Epithelial cell of proximal tubule (primary cell): Measurements from ENCODE around the gene UBE2F. TPM values are rescaled to one million over a fixed set of nuclear protein-coding genes. Genes with fewer than 3 reads are reported as not detected.

ENCODE experiments used
- DNase-seq: peaks from one replicate; pipeline ENCODE4 v3.0.0-alpha.2; 2011; ENCODE audit warnings: low read depth
- H3K4me3 ChIP-seq: 2 replicates; pipeline ENCODE4 v1.5.1; 2011; ENCODE audit warnings: low read depth, mild to moderate bottlenecking, low read length
- total RNA-seq: library from RNA; depleted of rRNA; stranded (reverse); fragments of >200 nt; gene quantifications from 2 replicates; pipeline ENCODE4 v1.2.3, GENCODE V29; 2015
- TF ChIP-seq, protein P1 (sequence below): conservative IDR thresholded peaks from 2 replicates; pipeline ENCODE4 v1.5.1; 2012; ENCODE audit warnings: low read depth, mild to moderate bottlenecking, low read length

UBE2F gene
- total RNA-seq, 1 donor from 2014 or later: 54.8 TPM

GRCh38 chr2:237987268-237987667, 20.5 kb downstream of the UBE2F start:
- DNase-seq: no peak
- H3K4me3 ChIP-seq: no peak overlapping the region
- TF ChIP-seq, protein P1, sequence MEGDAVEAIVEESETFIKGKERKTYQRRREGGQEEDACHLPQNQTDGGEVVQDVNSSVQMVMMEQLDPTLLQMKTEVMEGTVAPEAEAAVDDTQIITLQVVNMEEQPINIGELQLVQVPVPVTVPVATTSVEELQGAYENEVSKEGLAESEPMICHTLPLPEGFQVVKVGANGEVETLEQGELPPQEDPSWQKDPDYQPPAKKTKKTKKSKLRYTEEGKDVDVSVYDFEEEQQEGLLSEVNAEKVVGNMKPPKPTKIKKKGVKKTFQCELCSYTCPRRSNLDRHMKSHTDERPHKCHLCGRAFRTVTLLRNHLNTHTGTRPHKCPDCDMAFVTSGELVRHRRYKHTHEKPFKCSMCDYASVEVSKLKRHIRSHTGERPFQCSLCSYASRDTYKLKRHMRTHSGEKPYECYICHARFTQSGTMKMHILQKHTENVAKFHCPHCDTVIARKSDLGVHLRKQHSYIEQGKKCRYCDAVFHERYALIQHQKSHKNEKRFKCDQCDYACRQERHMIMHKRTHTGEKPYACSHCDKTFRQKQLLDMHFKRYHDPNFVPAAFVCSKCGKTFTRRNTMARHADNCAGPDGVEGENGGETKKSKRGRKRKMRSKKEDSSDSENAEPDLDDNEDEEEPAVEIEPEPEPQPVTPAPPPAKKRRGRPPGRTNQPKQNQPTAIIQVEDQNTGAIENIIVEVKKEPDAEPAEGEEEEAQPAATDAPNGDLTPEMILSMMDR: no peak

DNA sequence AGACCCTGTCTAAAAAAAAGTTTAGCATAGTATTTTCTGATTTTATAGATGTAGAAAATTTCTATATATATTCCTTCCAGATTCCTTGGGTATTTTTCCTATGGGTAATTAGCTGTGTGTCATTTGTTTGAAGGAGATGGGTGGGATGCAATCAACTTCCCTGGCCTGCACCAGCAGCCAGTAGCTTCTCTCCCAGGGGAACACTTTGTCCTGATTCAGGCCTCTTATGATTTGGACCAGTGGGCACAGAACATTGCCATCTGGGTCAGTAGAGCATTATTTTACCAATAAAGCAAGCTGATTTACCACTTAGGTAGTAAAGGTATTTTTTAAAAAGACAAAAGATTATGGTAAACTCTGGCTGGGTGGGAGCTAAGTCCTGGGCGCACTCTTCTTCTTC, 26.9 kb downstream of the UBE2F start:
- H3K4me3 ChIP-seq: no peak overlapping the region
- TF ChIP-seq, protein P1: no peak
- no peak for DNase-seq

GRCh38 chr2:237995036-237995435, 28.2 kb downstream of the UBE2F start:
- no peak overlapping the region for H3K4me3 ChIP-seq

GRCh38 chr2:237996021-237996593, 29.3 kb downstream of the UBE2F start:
- TF ChIP-seq, protein P1: no peak
- H3K4me3 ChIP-seq: no peak overlapping the region
- no peak for DNase-seq

More at GRCh38 chr2:237995036-237995435, 28.2 kb downstream of the UBE2F start:
- DNase-seq: no peak
- TF ChIP-seq, protein P1: no peak

- DNase-seq: no peak
- no peak overlapping the region for H3K4me3 ChIP-seq
- TF ChIP-seq, protein P1: no peak
These were observed 30.7 kb downstream of the UBE2F start for GRCh38 chr2:237997521-237997920.

GRCh38 chr2:237998530-237998929, 31.7 kb downstream of the UBE2F start:
- TF ChIP-seq, protein P1: no peak
- no peak for DNase-seq
- no peak overlapping the region for H3K4me3 ChIP-seq
